ENCODE measurements around the gene NPW.
"Not testable (repeated sequence)": the region's sequence is repeated elsewhere in the genome, so short reads cannot be mapped to it uniquely, and the experiment has no call there.

NPW gene

DNA sequence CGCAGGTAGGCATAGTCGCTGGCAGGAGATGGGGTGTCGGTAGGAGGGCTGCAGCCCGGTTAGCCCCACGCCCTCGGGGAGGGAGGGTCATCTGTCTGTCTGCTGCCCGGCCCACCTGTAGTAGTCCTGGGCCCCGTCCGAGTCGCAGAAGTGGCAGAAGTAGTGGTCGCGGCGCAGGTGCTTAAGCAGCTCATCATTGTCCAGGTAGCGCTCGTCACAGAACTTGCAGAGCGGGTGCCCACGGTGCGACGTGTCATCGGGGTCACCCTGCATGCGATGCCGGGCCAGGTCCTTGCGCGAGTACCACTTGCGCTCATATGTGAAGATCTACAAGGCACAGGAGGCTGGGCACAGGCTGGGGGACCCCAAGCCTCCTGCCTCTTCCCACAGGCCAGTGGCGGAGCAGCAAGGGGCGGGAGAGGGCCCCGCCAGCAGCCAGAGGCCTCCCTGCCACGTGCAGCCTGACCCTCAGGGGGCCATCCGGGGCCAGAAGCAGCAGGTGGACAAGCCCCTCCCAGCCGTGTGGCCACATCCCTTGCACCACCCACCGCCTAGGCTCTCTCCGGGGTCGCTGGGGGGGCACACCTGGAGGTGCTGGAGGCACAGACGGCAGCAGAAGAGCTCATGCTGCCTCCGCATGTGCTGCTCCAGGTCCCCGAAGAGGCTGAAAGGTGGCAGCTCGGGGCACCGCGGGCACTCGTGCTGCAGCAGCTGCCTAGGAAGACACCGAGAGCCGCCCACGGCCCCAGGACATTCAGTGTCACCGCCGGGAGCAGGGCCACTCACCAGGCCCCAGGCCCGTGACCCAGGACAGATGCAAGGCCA is 17.0 kb upstream of the NPW start:
- no peak for DNase-seq (ENCODE audit: low spot score)

DNA sequence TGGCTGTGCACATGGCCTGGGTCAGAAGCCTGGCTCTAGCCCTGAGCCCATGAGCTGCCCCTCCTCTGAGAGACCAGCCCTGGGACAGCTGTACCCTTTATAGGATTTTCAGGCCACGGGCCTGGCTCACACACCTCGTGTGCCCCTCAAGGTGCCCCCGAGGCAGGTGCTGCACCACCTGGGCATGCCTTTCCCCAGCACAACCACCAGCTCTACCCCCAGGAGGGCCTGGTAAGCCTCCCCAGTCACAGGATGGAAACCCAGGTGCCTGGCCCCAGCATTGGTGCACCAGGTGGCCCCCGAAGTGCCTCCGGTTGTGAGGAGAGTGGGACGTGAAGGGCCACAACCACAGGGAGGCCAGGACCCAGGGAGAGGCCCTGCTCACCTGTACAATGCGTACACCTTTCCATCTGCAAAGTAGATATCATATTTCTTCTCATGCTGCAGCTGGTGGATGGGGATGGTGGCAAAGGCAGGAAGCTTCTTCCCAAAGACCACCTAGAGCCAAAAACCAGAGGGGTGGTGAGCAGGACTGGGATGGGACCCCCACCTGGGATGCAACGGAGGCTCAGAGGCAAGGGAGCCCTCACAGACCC is 16.3 kb upstream of the NPW start:
- DNase-seq (ENCODE audit: low spot score) = no peak

DNA sequence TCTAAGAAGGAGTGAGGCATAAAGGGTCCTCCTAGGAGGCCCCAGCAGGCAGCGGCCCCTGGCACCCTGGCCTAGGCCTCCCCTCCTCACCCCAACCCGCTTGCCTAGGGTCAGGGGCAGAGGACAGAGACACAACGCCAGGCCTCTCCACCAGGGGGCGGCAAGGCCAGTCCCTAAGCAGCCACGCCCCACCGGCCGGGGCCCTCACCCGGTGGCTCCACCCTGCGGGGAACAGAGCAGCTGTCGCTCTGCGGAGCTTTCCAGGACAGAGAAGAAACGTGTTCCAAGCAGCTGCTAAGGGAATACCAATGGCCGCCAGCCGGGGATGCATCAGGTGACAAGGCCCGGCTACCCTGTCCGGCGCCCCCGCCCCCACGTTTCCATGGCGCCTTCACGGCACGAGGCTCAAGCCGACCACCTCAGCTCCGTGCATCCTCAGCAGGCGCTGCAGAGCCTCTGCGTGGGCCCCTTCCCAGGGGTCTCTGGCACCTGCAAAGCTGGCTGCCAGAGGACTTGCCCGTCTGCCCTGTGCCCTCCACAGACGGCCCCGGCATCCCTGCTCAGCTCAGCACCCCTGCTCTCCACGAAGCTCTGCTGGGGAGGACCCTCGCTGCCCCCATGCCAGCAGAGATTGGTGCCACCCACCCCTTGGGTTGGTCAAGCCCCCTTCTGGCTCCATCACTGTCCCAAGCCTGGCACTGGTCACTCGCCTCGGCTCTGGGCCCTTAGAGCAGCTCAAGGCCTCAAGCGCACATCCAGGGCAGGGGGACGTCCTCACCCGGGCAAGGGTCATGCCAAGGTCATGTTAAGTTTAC is 15.6 kb upstream of the NPW start:
- DNase-seq (ENCODE audit: low spot score) = peak; percentile 91

DNA sequence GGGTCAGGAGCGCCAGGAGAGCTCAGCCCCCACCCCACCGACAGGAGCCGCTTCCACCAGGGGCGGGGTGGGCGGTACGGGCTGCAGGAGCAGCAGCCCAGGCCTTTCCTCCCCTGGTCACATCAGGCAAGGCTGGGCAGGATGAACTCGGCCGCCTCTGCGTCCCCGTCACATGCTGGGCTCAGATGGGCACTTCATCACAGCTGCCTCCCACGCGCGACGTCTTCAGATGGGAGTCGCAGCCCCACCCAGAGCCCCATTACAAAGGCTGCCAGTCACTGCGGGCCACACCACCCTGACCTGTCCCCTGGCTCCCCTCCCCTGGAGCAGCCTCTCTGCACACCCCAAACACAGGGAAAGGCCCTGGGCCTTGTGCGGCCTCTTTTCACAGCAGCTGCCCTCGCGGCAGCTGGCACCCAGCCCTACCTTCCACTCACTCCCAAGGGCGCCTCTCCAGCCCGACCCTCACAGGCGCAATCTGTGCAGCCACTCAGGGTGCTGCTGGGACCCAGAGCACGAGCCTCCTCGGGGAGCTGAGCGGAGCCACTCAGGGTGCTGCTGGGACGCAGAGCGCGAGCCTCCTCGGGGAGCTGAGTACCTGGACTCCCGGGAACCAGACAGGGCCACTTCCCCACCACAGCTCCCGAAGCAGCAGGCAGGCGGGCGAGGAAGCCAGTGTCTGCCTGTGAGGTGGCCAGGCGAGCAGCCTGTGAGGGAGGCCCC is 14.6 kb upstream of the NPW start:
- no peak for DNase-seq (ENCODE audit: low spot score)

DNA sequence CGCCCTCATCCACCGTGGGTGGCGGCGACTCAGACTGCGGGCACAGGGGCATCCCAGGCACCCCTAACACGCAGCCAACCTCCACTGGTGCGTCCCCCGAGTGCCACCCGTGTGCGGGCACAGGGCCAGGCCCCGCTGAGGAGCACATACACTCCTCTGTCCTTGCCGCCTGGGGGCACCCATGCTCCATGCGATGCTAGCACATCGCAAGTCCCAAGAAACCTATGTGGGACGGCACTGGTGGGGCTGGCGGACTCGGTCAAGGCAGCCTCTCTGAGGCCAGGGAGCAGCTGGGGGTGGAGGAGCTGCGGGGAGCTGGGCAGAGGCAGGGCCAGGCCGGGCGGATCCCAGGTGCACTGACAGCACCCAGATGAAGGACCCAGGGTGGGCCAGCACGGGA is 13.9 kb upstream of the NPW start:
- no peak for DNase-seq (ENCODE audit: low spot score)

DNA sequence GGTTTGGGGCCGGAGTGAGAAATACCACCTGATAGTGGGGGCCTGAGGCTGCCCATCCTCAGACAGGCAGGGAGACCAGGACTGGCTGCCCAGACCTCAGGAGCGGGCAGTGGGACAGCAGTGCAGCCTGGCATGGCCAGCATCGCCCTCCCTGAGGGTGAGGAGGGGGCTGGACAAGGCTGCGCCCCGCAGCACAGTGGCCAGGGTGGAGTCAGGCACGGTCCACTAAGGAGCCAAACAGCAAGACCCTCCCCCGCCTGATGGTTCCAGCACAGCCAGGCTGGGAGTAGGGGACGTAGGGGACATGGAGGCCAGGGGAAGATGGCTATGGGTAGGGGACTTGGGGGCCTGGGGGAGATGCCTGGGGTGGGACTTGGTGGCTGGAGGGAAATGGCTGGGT is 13.3 kb upstream of the NPW start:
- no peak for DNase-seq (ENCODE audit: low spot score)

DNA sequence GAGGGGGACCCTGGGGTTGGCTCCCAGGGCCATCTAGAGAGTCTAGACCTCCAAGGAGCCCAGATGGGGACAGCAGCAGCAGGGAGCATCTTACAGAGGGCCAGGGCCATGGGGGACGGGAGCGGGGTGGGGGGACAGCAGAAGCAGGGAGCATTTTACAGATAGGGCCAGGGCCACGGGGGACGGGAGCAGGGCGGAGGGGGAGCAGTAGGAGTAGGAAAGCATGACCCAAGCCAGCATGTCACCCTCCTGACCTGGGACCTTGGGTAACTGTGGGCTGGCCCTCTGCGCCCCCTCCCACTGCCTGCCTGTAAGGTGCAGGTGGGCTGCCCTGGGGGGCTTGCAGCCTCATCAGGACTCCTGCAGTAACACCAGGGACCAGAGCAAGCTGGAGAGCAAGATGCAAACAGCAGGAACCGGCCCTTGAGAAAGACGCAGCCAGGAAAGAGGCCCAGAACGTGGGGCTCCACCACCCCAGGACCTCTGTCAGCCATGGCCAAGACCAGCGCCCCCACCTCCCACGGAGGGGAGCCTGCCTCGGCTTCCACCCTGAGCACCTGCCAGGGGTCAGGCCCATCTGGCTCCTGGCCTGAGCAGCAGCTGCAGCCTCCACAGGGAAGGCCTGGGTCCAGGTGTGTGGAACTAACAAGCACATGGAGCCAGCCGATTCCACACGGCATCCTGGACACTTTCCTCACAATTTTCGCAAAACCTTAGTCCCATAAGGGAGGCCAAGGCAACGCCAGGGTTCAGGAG is 12.3 kb upstream of the NPW start:
- no peak for DNase-seq (ENCODE audit: low spot score)

DNA sequence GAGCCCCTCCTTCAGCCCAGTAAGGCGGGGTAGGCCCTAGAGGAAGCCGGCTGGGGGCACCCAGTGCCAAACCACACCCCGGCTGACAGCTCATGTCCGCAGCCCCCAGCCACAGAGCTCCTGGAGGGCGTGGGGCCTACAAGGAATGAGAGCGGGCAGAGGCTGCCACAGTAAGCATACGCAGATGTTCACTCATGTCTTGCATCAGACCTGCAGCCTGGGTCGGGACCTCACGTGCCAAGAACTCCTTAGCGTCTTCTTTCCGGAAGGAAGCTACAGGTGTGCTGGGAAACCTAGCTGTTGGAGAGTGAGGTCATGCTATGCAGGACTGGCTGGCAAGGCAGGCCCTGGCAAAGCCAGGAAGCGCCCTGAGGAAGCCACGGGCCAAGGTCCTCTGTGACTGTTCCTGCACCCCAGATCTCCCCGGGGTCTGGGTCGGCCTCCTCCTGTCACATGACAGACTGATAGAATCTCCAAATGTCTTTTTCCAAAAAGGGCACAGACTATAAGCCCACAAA is 11.5 kb upstream of the NPW start:
- no peak for DNase-seq (ENCODE audit: low spot score)

DNA sequence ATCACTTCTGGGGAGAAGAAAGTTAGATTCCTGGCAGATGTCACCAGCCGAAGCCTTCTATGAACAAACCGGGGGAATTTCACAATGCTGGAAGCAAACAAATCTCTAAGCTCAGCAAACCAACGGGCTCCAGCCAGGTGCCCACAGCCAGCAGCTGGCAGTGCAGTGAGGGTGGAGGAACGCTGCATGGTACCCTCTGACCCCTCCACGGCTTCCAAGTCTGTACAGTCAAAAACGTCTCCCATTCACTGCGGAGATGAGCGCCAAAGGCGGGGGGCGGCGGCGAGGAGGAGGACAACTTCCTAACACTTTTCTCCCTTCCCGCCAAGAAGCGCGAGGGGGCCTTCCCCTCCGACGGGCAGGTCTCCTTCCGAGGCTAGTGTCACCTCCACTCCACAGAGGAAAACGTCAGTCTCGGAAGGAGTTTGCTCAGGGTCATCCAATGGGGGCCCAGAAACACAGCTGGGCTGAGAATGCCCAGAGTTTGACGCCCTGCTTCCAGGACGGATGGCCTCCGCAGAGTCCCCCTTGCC is 10.9 kb upstream of the NPW start:
- DNase-seq (ENCODE audit: low spot score) = no peak

DNA sequence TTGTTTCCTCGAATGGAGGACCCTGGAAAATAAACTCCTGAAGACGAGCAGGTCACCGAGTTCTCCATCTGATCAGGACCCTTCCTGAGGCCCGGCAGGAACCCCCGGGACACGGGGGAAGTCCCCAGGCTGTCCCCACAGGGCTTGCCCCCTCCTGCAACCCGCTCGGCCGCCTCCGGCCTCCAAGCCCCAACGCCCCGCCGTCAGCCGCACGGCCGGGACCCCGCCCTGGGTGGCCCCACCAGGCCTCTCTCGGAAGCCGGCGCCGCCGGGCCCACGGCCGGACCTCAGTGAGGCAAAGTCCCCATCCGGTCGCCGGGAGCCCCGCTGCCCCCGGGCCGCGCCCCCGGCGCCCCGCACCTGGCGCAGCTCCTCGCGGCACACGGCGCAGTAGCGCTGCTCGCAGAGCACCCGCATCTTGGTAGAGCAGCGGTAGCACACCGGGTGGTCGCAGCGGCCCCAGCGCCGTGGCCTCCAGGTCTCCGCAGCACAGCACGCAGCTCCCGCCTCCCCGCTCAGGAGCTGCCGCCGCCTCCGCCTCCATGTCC is 10.3 kb upstream of the NPW start:
- no peak for DNase-seq (ENCODE audit: low spot score)

DNA sequence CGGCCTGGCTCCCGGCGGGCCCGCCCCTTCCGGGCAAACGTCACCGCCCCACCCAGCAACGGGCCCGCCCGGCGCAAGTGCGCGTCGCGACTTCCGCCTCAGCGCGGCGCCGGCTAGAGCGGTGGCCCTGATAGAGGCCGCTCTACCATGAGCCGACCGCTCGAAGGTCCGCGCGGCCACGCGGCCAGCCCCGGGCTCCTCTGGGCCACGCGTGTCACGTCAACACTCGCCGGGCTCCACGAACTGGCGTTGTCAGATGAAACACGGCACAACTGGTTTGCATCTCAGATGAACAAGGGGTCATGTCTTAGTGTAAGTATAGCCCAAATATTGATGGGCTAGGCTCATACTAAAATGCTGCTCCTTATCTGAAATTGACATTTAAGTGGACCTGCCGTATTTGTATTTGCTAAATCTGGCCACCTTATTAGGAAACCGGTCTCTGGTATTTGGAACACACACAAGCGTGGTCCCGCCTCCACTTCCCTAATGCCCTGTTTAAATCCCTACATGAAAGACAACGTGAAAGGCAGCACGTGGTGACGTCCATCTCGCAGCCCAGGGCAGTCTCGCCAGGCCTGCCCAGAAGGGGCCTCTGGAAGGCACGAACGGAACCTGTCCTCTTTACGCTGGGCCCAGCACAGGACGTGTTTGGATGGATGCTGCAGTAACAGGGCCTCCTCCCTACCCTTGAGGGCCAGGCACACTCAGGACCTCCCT is 9.6 kb upstream of the NPW start, which contains the start of gene ZNF598:
TSS of gene ZNF598 (minus strand) at position 31 of the 720 bp plus-strand sequence.
- peak; percentile 89 for DNase-seq (ENCODE audit: low spot score)

DNA sequence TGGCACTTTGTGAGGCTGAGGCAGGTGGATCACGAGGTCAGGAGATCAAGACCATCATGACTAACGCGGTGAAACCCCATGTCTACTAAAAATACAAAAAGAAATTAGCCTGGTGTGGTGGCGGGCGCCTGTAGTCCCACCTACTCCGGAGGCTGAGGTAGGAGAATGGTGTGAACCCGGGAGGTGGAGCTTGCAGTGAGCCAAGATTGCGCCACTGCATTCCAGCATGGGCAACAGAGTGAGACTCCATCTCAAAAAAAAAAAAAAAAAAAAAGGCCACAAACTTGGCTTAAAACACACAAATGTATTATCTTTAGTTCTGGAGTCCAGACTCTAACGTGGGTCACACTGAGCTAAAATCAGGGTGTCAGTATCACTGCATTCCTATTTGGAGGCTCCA is 7.9 kb upstream of the NPW start:
- DNase-seq (ENCODE audit: low spot score) = not testable (repeated sequence)

DNA sequence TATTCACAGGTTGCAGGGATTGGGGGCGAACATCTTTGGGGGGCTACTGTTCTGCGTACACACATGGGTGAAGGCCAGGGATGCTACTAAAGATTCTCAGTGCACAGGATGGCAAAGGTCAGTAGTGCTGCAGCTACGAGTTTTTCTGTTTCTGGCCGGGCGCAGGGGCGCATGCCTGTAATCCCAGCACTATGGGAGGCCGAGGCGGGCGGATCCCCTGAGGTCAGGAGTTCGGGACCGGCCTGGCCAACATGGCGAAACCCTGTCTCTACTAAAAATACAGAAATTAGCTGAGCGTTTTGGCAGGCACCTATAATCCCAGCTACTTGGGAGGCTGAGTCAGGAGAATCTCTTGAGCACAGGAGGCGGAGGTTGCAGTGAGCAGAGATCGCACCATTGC is 6.1 kb upstream of the NPW start:
- no peak for DNase-seq (ENCODE audit: low spot score)

DNA sequence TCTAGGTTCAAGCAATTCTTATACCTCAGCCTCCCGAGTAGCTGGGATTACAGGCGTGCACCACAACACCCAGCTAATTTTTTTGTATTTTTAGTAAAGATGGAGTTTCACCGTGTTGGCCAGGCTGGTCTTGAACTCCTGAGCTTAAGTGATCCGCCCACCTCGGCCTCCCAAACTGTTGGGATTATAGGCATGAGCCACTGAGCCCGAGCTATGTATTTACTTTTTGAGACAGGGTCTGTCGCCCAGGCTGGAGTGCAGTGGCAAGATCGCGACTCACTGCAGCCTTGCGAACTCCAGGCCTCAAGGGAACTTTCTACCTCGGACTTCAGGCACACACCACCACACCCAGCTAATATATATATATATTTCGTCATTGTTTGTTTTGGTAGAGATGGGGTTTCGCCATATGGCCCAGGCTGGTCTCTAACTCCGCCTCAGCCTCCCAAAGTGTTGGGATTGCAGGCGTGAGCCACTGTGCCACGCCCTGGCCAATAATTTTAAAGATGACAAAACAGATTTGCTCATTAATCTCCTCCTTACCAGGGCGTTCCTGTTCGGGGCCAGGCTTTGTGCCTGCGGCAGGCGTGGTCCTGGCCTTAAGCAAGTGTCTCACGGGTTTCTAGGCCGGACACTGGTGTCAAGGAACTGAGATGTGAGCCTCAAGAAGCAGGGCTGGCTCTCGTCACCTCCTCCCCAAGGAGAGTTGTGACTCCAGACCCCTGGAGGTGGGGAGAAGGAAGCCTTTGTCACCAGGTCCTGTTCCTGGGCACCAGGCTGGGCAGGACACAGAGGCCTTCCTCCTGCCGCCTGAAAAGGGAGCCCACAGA is 4.3 kb upstream of the NPW start:
- DNase-seq (ENCODE audit: low spot score) = no peak

DNA sequence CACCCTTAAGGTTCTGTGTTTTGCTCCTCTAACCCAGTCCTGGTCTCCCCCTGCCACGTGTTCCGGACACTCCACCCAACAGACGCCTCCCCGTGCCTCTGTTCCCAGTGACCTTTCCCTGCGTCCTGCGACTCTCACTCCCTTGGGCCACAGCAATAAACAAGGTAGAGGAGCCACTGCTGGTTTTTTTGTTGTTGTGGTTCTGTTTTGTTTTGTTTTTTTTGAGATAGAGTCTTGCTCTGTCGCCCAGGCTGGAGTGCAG is 3.7 kb upstream of the NPW start:
- no peak for DNase-seq (ENCODE audit: low spot score)

DNA sequence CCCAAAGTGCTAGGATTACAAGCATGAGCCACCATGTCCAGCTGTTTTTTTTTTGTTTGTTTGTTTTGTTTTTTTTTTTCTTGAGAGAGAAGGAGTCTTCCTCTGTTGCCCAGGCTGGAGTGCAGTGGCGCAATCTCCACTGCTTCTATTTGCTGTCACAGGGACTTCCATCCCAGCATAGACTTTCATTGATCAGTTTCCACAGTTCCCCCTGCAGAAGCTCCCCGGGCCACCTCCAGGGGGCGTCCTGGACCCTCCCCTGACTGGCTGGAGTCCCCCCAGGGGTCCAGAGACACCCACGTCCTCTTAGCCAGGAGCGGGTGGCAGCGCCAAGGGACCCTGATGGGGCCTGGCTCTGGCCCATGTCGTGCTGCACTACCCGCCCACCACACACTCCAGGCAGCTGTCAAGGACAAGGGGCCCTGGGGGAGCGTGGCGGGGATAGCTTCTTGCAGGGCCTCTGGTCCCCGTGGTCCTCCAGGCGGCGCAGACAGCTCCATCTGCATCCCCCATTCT is 3.1 kb upstream of the NPW start:
- DNase-seq (ENCODE audit: low spot score) = no peak

DNA sequence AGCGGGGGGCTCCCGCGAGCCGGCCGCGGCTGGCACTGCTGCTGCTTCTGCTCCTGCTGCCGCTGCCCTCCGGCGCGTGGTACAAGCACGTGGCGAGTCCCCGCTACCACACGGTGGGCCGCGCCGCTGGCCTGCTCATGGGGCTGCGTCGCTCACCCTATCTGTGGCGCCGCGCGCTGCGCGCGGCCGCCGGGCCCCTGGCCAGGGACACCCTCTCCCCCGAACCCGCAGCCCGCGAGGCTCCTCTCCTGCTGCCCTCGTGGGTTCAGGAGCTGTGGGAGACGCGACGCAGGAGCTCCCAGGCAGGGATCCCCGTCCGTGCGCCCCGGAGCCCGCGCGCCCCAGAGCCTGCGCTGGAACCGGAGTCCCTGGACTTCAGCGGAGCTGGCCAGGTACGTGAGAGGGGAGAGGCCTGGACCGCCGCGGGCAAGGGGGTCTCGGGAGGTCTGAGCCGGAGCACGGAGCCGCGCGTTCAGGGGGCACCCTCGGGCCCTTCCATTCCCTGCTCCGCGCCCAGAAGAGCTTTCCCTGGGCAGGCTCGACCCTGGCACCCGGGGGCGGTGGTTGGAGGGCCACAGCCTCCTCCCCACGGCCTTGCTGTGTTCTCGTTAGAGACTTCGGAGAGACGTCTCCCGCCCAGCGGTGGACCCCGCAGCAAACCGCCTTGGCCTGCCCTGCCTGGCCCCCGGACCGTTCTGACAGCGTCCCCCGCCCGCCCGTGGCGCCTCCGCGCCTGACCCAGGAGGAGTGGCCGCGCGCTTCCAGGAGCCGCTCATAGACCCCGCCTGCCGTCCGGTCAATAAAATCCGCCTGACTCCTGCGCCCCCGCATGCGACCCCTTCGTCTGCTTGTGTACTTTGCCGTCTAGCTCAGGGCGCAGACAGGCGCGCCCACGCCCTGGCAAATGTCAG is 591 bp downstream of the NPW start:
- no peak for DNase-seq (ENCODE audit: low spot score)

DNA sequence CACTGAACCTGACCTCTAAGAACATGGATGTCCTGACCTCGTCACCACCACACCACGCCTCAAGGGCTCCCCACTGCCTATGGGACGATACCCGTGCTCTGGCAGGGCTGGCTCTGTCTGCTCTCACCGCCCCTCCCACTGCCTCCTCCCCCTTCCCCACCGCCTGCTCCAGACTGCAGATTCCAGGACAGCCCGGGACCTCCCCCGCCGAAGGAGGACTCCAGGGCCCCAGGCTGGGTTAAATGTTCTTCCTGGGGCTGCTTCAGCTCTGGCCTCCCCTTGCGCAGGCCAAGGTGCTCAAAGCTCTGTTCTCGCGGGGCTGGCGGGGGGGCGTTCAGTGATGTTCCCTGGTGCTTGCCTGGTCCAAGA is 3.1 kb downstream of the NPW start:
- DNase-seq (ENCODE audit: low spot score) = no peak
